Cardiac muscle cell (in vitro differentiated cells and primary cell): ENCODE measurements around the gene ATP11A. TPM values are rescaled to one million over a fixed set of nuclear protein-coding genes. Genes with fewer than 3 reads are reported as not detected.

ENCODE experiments used
- DNase-seq, 2 donors: peaks; one replicate each; pipeline versions ENCODE4 v3.0.0 to v3.0.0-alpha.2; 2010 to 2017; ENCODE audit warnings: low read depth in 1 of 2, low spot score in 1 of 2
- H3K27ac ChIP-seq: fragments of 200-600 bp; sonication (generic); 2 replicates; pipeline ENCODE4 v1.5.1; 2016
- H3K27me3 ChIP-seq: fragments of 200-600 bp; sonication (generic); 2 replicates; pipeline ENCODE4 v1.6.0; 2016; ENCODE audit warnings: control low read depth
- H3K36me3 ChIP-seq: fragments of 200-600 bp; sonication (generic); 2 replicates; pipeline ENCODE4 v1.5.1; 2016; ENCODE audit warnings: control low read depth
- H3K4me1 ChIP-seq: fragments of 200-600 bp; sonication (generic); 2 replicates; pipeline ENCODE4 v1.8.1; 2017; ENCODE audit warnings: low read depth, mild to moderate bottlenecking, mixed run types
- H3K4me3 ChIP-seq: fragments of 200-600 bp; sonication (generic); 2 replicates; pipeline ENCODE4 v1.5.1; 2016; ENCODE audit warnings: mild to moderate bottlenecking
- H3K9me3 ChIP-seq: fragments of 200-600 bp; sonication (generic); 2 replicates; pipeline ENCODE4 v1.5.1; 2017; ENCODE audit warnings: low read depth, mild to moderate bottlenecking, control low read depth
- polyA plus RNA-seq: library from polyadenylated mRNA; unstranded; fragments of >200 nt; fragmentation: Nextera tagmentation; extraction: Ambion mirVana; gene quantifications from 2 replicates; pipeline ENCODE4 v1.2.1, GENCODE V29; 2016
- total RNA-seq: library from RNA; depleted of rRNA; stranded (reverse); fragments of >200 nt; gene quantifications from 2 replicates; pipeline ENCODE4 v1.2.3, GENCODE V29; 2016
- TF ChIP-seq, protein P1 (sequence below): IDR thresholded peaks from 2 replicates; pipeline ENCODE4 v1.5.1; 2012; ENCODE audit warnings: low read depth, mild to moderate bottlenecking, low read length

ATP11A gene
- total and polyA plus RNA-seq, 2 experiments from 2014 or later: 38.0 to 42.9 TPM

DNA sequence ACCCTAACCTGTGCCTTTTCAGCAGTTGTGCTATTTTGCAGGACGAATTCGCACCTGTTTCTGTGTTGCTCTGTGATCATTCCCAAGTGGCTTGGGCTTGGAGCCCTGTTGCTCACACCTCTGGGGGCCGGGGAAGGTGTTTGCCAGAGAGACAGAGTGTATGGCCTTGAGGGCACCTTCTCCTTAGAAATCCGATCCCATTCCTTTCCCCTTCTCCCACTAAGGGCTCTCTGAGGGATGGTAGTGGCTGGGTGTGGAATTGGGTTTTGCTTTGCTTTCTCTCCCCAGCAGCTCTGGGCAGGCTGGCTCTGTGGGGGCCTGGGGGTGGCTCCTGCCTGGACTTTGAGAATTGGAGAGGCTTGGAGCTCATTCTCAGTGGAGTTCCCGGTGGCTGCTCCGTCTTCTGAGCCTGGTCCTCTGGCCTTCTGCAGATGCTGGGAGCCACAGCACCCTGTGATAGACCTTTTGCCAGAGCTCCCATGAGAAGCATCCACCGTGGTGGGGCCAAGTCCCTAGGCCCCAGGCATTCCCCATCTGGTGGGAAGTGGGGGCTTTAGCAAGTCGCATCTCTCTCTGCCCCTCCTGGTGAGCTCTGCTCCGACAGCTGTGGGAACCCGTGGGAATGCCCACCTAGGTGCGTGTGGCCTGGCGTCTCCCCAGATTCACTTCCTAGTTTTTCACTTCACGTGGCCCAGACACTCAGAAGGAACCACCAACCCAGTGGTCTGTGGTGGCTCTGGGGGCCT lies 26.1 kb downstream of the ATP11A start:
- H3K27ac ChIP-seq: peak overlapping the region; percentile 79
- no peaks in the 10 kb centered on the region for H3K36me3 ChIP-seq
- no peak for DNase-seq
- no peak overlapping the region for H3K4me3 ChIP-seq
- TF ChIP-seq, protein P1, sequence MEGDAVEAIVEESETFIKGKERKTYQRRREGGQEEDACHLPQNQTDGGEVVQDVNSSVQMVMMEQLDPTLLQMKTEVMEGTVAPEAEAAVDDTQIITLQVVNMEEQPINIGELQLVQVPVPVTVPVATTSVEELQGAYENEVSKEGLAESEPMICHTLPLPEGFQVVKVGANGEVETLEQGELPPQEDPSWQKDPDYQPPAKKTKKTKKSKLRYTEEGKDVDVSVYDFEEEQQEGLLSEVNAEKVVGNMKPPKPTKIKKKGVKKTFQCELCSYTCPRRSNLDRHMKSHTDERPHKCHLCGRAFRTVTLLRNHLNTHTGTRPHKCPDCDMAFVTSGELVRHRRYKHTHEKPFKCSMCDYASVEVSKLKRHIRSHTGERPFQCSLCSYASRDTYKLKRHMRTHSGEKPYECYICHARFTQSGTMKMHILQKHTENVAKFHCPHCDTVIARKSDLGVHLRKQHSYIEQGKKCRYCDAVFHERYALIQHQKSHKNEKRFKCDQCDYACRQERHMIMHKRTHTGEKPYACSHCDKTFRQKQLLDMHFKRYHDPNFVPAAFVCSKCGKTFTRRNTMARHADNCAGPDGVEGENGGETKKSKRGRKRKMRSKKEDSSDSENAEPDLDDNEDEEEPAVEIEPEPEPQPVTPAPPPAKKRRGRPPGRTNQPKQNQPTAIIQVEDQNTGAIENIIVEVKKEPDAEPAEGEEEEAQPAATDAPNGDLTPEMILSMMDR: no peak
- H3K4me1 ChIP-seq: peaks cover 41% of the 10 kb centered on the region
- no peaks in the 10 kb centered on the region for H3K27me3 ChIP-seq
- no peaks in the 10 kb centered on the region for H3K9me3 ChIP-seq

GRCh38 chr13:112716461-112716820 lies 26.6 kb downstream of the ATP11A start:
- Histone ChIP-seq H3K36me3 (no peaks in the 10 kb centered on the region), H3K27me3 (no peaks in the 10 kb centered on the region), H3K4me1 (peaks cover 40% of the 10 kb centered on the region), H3K27ac (peak overlapping the region; percentile 79), H3K4me3 (no peak overlapping the region), H3K9me3 (no peaks in the 10 kb centered on the region)
- TF ChIP-seq, protein P1: no peak
- no peak for DNase-seq

- peaks cover 40% of the 10 kb centered on the region for H3K4me1 ChIP-seq
- no peak for DNase-seq
- H3K27me3 ChIP-seq: no peaks in the 10 kb centered on the region
- H3K36me3 ChIP-seq: no peaks in the 10 kb centered on the region
- peak overlapping the region; percentile 79 for H3K27ac ChIP-seq
- H3K9me3 ChIP-seq: no peaks in the 10 kb centered on the region
- H3K4me3 ChIP-seq: no peak overlapping the region
- TF ChIP-seq, protein P1: no peak
Observed at GRCh38 chr13:112716841-112717520, 27.1 kb downstream of the ATP11A start.

DNA sequence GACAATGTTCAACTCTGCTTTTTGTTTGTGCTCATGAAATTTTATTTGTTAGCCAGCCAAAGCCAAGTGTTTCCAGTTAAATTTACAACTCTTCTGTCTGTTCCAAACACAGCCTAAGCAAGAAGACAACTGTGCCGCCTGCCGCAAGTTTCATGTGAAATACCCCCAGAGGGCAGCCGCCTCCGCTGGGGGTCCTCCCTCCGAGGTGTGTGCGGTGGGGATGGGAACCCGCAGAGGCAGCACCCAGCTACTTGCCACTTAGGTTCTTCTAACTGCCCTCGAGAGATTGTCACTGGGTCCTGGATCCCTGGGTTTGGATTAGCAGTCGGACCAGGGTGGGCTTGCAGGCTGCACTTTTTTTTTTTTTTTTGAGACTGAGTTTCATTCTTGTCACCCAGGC lies 28.5 kb downstream of the ATP11A start:
- DNase-seq: no peak

DNA sequence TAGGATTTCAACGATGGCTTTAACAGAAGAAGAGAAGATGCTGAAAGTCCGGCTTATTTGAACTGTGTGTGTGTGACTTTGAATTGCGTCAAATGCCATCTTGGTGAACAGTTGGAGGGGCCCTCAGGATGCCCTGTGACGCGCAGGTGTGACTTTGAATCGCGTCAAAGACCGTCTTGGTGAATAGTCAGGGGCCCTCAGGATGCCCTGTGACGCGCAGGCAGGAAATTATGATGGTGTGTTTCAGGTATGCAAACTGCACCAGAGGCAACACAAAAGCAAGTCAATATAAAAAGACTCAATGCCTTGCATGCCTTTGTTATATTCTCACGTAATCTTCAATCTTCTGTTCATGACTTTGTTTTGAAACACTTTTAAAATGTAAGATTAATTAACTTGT lies 29.2 kb downstream of the ATP11A start:
- Histone ChIP-seq H3K4me3 (no peak overlapping the region), H3K27me3 (no peaks in the 10 kb centered on the region), H3K4me1 (peaks cover 40% of the 10 kb centered on the region), H3K36me3 (no peaks in the 10 kb centered on the region), H3K27ac (no peak overlapping the region), H3K9me3 (no peaks in the 10 kb centered on the region)
- no peak for DNase-seq
- TF ChIP-seq, protein P1: no peak

More for the DNA sequence above, 28.5 kb downstream of the ATP11A start:
- Histone ChIP-seq H3K9me3 (no peaks in the 10 kb centered on the region), H3K27ac (no peak overlapping the region), H3K36me3 (no peaks in the 10 kb centered on the region), H3K4me1 (peaks cover 39% of the 10 kb centered on the region), H3K27me3 (no peaks in the 10 kb centered on the region), H3K4me3 (no peak overlapping the region)
- TF ChIP-seq, protein P1: no peak
